Uterus (tissue), 2 donors: Measurements from ENCODE around the gene TMEM120B.

Experiments used
- CTCF ChIP-seq, 4 experiments: fragments of 200-600 bp in 2 of 4; fragments of 450-650 bp in 2 of 4; sonication (generic) in 2 of 4; IDR thresholded peaks; one replicate each; pipeline ENCODE4 v1.5.1; 2016 to 2019; ENCODE audit warnings: antibody characterized with exemption in 4 of 4, mild to moderate bottlenecking in 2 of 4, moderate library complexity in 1 of 4
- POLR2A ChIP-seq, 2 donors: fragments of 450-650 bp; IDR thresholded peaks; one replicate each; pipeline ENCODE4 v1.6.1; 2016; ENCODE audit warnings: antibody characterized with exemption in 2 of 2, mild to moderate bottlenecking in 1 of 2, moderate library complexity in 1 of 2

- TF ChIP-seq CTCF (IDR thresholded peaks at IDR 0.05) (no peak), POLR2A (IDR thresholded peaks at IDR 0.05) (no peak)
Observed at GRCh38 chr12:121669521-121669900, 43.0 kb upstream of the TMEM120B start, which contains the start of gene MORN3.
